Stimulated activated CD8-positive, alpha-beta memory T cell treated with anti-CD3 and anti-CD28 coated beads, Interleukin-15, amount 100 ng/mL, for 24 hours (primary cell): Measurements from ENCODE around the gene RNF151.
"Not testable (repeated sequence)": the region's sequence is repeated elsewhere in the genome, so short reads cannot be mapped to it uniquely, and the experiment has no call there.

Experiments used
- DNase-seq: peaks from one replicate; pipeline ENCODE4 v3.0.0-alpha.2; 2020; ENCODE audit warnings: low read depth

The RNF151 gene

DNA sequence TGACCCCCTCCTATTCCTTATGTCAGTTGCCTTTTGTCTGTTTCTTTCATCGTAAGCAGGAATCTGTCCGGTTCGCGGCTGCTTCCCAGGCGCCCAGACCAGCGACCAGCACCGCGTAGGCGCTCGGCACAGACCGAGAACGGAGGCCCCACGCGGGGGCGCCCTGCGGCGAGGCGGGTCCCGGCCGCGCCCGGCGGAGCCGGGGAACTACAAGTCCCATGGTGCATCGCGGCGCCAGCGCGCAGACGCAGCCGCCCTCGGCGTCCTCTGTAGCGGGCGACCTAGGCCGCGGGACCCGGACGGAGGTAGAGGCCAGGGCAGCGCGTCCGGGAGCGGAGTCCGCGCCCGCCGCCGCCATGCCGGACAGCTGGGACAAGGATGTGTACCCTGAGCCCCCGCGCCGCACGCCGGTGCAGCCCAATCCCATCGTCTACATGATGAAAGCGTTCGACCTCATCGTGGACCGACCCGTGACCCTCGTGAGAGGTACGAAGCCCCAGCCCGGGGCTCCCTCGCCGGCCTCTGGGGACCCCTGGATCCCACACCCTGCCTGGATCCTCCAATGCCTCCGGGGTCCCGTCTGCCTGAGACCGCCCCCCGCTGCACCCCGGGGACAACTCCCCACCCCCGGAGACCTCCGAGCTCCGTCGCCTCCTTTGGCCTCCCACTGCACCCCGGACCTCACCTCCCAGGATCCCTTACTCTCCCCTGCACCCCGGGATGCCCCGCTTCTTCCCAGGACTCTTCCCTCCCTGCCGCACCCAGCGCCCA lies 7.2 kb upstream of the RNF151 start, which contains the start of gene NDUFB10:
Gene NDUFB10, plus strand, starts transcription at position 270 of the 771 bp plus-strand sequence. Its CDS starts 87 bp downstream, at position 357.
- DNase-seq: peak; percentile 89

- peak; percentile 38 for DNase-seq
Observed at GRCh38 chr16:1960665-1961630, 5.7 kb upstream of the RNF151 start.

DNA sequence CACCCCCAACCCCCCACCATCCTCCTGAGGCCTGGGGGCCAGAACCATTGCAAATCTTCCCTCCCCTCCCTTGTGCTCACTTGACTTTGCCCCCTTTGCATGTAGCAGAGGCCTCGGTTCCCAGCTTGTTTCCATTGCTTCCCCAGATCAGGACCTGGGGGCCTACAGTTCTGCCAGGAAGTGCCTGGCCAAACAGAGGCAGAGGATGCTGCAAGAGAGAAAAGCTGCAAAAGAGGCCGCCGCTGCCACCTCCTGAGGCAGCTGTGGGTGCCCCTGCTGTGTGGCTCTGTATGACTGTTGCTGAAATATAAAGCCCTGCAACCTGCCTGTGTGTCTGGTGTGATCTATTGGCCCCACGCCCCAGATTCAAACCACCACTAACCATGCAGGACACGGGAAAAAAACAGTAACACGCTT lies 5.0 kb upstream of the RNF151 start:
- no peak for DNase-seq

DNA sequence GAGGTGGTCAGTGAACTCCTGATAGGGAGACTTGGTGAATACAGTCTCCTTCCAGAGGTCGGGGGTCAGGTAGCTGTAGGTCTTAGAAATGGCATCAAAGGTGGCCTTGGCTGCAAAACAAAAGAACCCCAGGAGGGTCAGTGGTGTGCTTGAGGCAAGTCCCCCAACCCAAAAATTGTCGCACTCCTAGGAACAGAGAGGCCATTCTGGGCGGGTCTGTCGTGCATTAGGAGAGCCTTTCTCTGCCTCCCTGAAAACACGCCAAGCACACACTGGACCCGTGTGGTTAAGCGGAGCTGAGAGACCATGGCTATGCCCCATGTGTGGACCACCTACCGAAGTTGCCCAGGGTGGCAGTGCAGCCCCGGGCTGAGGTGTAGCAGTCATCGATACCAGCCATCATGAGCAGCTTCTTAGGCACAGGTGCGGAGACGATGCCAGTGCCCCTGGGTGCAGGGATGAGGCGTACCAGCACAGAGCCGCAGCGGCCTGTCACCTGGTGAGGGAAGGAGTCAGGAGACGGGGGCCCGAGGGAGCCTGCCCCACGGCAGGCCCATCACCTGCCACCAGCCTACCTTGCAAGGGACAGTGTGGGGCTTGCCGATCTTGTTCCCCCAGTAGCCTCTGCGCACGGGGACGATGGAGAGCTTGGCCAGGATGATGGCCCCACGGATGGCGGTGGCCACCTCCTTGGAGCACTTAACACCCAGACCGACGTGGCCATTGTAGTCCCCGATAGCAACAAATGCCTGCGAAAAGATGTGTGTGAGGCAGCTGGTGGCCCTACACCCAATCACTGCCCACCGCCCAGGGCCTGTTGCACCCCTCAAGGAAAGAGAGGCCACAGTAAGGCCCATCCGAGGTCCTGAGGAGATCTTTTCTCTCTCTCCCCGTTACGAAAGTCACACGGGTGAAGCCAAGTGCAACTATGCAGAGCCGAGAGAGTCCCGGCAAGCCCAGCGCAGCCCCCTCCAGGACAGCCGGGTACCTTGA lies 4.2 kb upstream of the RNF151 start:
- not testable (repeated sequence) for DNase-seq

DNA sequence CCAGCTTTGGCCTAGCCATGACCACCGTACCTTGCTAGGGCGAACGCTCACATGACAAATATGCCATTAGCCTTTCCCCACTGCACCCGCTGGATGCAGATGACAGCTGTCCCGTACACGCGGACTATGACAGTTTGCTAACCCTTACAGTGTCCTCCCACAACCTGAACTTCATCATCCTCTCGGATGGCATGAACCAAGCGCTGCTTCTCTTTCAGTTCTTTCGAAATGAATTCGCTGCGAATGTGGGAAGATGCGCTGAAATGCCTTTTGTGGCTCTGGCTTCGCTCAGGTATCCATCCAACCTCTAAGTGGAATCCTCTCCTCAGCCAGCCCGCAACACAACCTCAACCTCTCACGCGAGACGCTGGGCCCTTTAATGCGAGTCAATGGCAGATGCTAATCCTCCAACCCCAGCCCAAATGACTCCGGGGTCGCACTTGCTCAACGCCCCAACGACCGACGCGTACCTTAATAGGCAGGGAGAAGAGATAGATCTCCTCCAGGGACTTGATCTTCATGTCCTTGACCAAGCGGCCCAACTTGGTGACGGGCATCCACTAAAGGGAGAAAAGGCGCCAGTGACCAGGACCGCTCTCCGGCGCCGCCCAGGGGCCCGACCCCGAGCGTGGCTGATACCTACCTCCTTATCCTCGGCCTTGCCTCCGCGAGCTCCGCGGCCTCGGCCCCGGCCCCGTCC lies 2.7 kb upstream of the RNF151 start:
- DNase-seq: peak; percentile 44

- DNase-seq: peak; percentile 85
Observed at GRCh38 chr16:1964506-1965395, 1.9 kb upstream of the RNF151 start, which contains the start of gene RPS2. TSS of gene RPS2 (minus strand) at chr16:1964826. CDS start at chr16:1964625, 201 bp downstream.

- no peak for DNase-seq
Observed at GRCh38 chr16:1965396-1966001, 1.2 kb upstream of the RNF151 start.

DNA sequence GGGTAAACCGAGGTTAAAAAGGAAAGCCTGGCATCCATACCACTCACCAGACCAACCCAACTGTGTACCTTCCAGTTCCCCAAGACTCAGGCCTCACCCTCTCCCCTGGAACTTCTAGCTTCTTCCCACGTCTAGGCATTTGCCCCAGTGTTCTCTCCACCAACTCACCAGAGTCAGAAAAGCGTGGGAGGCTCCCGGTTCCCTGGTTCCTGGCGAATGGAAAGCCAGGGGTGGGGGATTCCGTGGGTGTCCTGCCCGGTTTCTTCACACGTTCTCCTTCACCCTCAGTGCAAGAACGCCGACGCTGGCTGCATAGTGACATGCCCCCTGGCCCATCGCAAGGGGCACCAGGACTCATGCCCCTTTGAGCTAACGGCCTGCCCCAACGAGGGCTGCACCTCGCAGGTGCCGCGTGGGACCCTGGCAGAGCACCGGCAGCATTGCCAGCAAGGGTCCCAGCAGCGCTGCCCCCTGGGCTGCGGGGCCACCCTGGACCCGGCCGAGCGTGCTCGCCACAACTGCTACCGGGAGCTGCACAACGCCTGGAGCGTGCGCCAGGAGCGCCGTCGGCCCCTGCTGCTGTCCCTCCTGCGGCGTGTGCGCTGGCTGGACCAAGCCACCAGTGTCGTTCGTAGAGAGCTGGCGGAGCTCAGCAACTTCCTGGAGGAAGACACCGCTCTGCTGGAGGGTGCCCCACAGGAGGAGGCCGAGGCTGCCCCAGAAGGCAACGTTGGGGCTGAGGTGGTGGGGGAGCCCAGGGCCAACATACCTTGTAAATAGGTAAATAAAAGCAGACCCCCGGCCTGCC lies 1.7 kb downstream of the RNF151 start:
- DNase-seq: no peak

GRCh38 chr16:1971796-1972489 lies 5.3 kb downstream of the RNF151 start, which contains the start of gene TBL3:
TSS of gene TBL3 (plus strand) at chr16:1972053. CDS start at chr16:1972165, 112 bp downstream.
- peak; percentile 99 for DNase-seq

DNA sequence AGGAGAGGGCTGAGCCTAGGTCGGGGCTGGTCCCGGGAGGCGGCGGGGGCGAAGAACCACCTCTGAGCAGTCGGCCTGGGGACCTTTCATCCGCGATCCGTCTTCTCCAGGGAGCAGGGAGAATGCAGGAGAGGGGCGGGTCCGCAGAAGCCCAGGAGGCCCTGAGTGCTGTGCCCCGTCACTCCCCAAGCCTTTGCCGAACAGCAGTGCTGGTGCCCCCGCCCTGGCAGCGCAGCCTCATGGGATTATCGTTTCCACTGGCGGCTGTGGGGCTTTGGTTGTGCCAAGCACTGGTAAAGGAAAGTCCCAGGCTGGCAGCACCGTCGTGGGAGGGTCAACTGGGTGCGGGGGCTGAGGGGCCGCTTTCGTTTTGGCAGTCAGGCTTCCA lies 5.8 kb downstream of the RNF151 start:
- DNase-seq: no peak

DNA sequence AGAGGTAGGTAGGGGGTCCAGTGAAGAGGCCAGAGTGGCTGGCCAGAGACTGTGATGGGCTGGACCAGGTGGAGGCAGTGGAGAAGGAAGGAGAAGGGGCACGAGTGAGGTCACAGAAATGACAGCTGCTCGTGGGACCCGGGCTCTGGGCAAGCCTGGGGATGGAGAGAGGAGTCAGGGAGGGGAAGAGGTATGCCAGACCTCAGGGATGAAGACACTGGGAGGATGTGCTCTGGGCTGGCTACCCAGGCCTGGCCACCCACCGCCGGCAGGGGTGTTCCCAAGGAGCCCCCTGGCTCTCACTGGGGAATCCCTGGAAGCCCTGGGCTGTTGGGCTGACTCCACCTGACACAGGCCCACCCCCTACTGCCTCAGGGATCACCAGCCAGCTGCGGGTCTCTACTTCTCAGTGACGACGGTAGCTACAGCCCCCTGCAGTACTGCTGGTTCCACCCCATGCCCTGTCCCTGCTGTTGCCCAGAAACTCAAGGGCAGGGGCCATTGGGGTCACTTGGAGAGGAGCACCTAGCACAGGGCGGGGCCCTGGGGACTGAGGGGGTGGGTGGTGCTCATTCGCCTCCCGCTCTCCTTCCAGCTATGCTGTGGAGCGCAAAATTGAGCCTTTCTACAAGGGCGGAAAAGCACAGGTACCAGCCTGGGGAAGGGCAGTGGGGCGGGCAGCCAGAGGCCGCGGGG lies 7.0 kb downstream of the RNF151 start:
- no peak for DNase-seq

- DNase-seq: no peak
Observed at GRCh38 chr16:1974157-1975070, 7.8 kb downstream of the RNF151 start.

DNA sequence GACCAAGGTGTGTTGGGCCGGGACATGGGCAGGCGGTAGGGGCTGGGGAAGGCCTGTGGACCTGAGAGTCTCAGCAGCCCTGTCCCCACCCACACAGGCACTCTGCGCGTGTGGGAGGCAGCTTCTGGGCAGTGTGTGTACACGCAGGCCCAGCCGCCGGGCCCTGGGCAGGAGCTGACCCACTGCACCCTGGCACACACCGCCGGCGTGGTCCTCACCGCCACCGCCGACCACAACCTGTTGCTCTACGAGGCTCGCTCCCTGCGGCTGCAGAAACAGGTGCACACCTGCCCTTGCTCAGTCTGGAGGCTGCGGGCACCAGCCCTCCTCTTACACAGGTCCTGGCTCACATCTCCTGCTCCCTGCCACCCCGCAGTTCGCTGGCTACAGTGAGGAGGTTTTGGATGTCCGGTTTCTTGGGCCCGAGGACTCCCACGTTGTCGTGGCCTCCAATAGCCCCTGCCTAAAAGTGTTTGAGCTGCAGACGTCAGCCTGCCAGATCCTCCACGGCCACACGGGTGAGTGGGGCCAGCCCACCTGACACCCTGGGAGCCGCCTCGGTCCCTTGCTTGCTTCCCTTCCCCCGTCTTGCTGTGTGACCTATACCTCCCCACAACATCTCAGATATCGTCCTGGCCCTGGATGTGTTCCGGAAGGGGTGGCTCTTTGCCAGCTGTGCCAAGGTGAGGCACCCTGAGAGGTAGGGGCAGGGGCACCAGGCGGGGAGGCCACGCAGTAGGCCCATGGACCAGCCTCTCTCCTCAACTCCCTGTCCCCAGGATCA lies 9.0 kb downstream of the RNF151 start:
- DNase-seq: no peak

DNA sequence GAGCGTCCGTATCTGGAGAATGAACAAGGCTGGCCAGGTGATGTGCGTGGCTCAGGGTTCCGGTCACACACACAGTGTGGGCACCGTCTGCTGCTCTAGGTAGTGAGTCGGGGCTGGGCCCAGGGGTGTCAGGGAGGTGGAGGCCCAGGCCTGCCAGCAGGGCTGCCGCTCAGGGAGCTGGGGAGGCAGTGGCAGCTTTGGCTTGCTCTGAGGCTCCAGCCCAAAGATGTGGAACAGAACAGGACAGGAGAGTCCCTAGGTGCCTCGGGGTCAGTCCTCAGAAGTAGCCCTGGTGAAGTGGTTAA lies 9.5 kb downstream of the RNF151 start:
- DNase-seq: no peak
